GM06990 (cell line): ENCODE data around the gene NKAIN4.

Experiments
- DNase-seq: peaks from one replicate; pipeline ENCODE4 v3.0.0-alpha.2; 2011; ENCODE audit not compliant: insufficient read length; ENCODE audit errors: extremely low read depth
- H3K27me3 ChIP-seq: replicated peaks from 2 replicates; pipeline ENCODE4 v1.6.0; 2011; ENCODE audit warnings: low read length; ENCODE audit not compliant: control insufficient read depth, insufficient read depth
- H3K36me3 ChIP-seq: 2 replicates; pipeline ENCODE4 v1.5.1; 2011; ENCODE audit warnings: low read length; ENCODE audit not compliant: control insufficient read depth, insufficient read depth
- H3K4me3 ChIP-seq: replicated peaks from 2 replicates; pipeline ENCODE4 v1.5.1; 2011; ENCODE audit warnings: low read depth, mild to moderate bottlenecking, control low read depth, low read length
- CTCF ChIP-seq: IDR thresholded peaks from 2 replicates; pipeline ENCODE4 v1.5.1; 2011; ENCODE audit warnings: low read length, control low read depth, mild to moderate bottlenecking, inconsistent platforms; ENCODE audit not compliant: insufficient read depth, poor library complexity, severe bottlenecking

Gene NKAIN4

DNA sequence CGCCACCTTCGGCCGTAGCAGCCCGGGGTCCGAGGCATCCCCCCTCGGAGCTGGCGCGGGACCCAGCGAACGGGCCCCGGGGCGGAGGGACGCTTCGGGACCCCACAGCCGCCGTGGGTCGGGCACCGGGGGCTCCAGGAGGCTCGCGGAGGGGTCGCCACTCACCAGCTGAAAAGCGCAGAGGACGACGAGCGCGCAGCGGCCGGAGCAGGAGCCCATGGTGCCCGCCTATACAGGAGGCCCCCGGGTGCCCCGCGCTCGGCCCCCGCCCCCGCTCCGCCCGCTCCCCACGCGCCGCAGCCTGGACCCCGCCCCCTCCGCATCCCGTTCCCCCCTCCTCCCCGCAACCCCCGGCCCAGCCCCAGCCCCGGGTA lies at the start of gene NKAIN4:
TSS of gene NKAIN4 (minus strand) at position 232 of the 374 bp plus-strand sequence. CDS start at position 219, 13 bp downstream.
- no peak for TF ChIP-seq CTCF
- Histone ChIP-seq H3K4me3 (no peak within 1 kb of the TSS), H3K27me3 (peaks cover 3% of the 10 kb centered on the region), H3K36me3 (no peaks in the 10 kb centered on the region)
- DNase-seq = no peak

DNA sequence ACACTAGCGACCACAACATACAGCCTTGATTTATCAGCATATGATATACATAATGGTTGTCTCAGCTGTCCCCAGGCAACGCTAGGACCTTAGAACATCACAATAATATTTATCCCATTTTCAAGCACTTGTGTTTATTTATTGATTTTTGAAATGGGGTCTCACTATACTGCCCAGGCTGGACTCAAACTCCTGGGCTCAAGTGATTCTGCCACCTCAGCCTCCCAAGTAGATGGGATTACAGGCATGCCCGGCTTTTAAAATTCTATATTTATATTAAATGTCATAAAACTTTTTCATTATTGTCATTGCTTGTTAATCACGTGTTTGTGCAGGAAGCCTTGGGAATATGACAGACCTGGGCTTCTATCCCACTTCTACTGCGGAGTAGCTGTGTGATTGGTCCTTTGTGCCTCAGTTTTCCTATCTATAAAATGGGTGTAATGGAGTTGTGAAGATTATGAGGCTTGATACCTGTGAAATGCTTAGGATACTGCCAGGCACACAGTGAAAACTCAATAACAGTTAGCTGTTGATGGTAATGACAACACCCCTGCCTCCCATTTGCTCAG lies 48.9 kb upstream of the NKAIN4 start:
- Histone ChIP-seq H3K27me3 (no peaks in the 10 kb centered on the region), H3K36me3 (no peaks in the 10 kb centered on the region), H3K4me3 (no peak overlapping the region)
- TF ChIP-seq CTCF = no peak
- no peak for DNase-seq

- Histone ChIP-seq H3K36me3 (no peaks in the 10 kb centered on the region), H3K4me3 (no peak overlapping the region), H3K27me3 (no peaks in the 10 kb centered on the region)
- DNase-seq = no peak
- no peak for TF ChIP-seq CTCF
Observed at GRCh38 chr20:63301671-63302070, 47.4 kb upstream of the NKAIN4 start.

DNA sequence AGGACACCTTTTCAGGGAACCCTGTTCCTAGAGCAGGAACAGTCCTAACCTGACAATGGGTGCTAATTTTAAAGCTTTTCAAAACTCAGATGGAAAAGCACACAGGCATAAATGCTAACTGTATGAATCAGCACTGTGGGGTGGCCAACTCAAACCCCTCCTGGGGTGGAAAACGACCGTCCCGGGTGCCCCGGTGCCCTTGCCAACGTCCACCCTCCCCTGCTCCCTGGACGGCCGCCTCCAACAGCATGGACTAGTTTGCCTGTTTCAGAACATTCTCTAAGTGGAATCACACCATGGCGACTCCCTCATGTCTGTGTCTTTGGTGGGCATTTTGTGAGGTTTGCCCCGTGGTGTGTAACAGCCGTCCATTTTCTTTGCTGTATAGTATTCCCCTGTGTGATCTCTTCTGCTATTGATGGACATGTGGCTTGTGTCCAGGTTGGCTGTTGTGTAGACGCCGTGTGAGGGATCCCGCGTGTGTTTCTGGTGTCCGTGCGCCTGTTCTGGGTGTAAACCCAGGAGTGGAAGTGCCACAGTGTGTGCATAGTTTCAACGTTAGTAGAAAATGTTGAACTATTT lies 44.6 kb upstream of the NKAIN4 start:
- TF ChIP-seq CTCF = no peak
- DNase-seq = no peak
- Histone ChIP-seq H3K27me3 (no peaks in the 10 kb centered on the region), H3K36me3 (no peaks in the 10 kb centered on the region), H3K4me3 (no peak overlapping the region)

GRCh38 chr20:63297796-63298572 lies 43.7 kb upstream of the NKAIN4 start:
- TF ChIP-seq CTCF = no peak
- Histone ChIP-seq H3K36me3 (no peaks in the 10 kb centered on the region), H3K27me3 (no peaks in the 10 kb centered on the region), H3K4me3 (no peak overlapping the region)
- DNase-seq = no peak
